G401.6 (cell line): ENCODE results near the gene TOB2.
"Not testable (repeated sequence)": the region's sequence is repeated elsewhere in the genome, so short reads cannot be mapped to it uniquely, and the experiment has no call there.

ENCODE experiments used
- FAIRE-seq: peaks from 2 replicates; lab custom pipeline; 2012; peaks lifted over from hg19 to GRCh38; lab: Jason Lieb, UNC

The TOB2 gene

GRCh38 chr22:41468381-41469217 lies 22.0 kb upstream of the TOB2 start, which contains the start of the genes ACO2 and PHF5A:
Gene ACO2 (plus strand): TSS chr22:41469117. CDS start chr22:41469147, 30 bp downstream.
Gene PHF5A (minus strand): TSS chr22:41468692. CDS start chr22:41468653, 39 bp downstream.
- peak; percentile 92 for FAIRE-seq

GRCh38 chr22:41461901-41462300 lies 15.3 kb upstream of the TOB2 start:
- no peak for FAIRE-seq

- not testable (repeated sequence) for FAIRE-seq
These were observed 13.5 kb upstream of the TOB2 start for GRCh38 chr22:41460071-41460470.

- FAIRE-seq, result no peak
These were observed 12.8 kb upstream of the TOB2 start for GRCh38 chr22:41459431-41459830.

GRCh38 chr22:41458161-41458728 lies 11.6 kb upstream of the TOB2 start:
- no peak for FAIRE-seq

- FAIRE-seq, result peak; percentile 100
These were observed 1.7 kb upstream of the TOB2 start for GRCh38 chr22:41448189-41448808.

- no peak for FAIRE-seq
These were observed 1.0 kb upstream of the TOB2 start for GRCh38 chr22:41447435-41448188.

- FAIRE-seq, result no peak
These were observed 522 bp downstream of the TOB2 start for GRCh38 chr22:41446057-41446501.

- no peak for FAIRE-seq
These were observed 1.2 kb downstream of the TOB2 start for GRCh38 chr22:41445129-41446056.

- FAIRE-seq, result peak; percentile 98
These were observed 2.1 kb downstream of the TOB2 start for GRCh38 chr22:41444360-41445128.

- FAIRE-seq, result no peak
These were observed 4.3 kb downstream of the TOB2 start for GRCh38 chr22:41442240-41442792.

- not testable (repeated sequence) for FAIRE-seq
These were observed 6.1 kb downstream of the TOB2 start for GRCh38 chr22:41440511-41440910.

GRCh38 chr22:41437198-41437597 lies 9.4 kb downstream of the TOB2 start:
- no peak for FAIRE-seq

- FAIRE-seq, result no peak
These were observed 10.1 kb downstream of the TOB2 start for GRCh38 chr22:41436322-41437113.

GRCh38 chr22:41435560-41435959 lies 11.0 kb downstream of the TOB2 start:
- no peak for FAIRE-seq

GRCh38 chr22:41434361-41435003 lies 12.1 kb downstream of the TOB2 start:
- not testable (repeated sequence) for FAIRE-seq

GRCh38 chr22:41433480-41433879 lies 13.1 kb downstream of the TOB2 start:
- FAIRE-seq, result not testable (repeated sequence)

GRCh38 chr22:41431656-41432055 lies 14.9 kb downstream of the TOB2 start:
- no peak for FAIRE-seq

- FAIRE-seq, result no peak
These were observed 16.7 kb downstream of the TOB2 start for GRCh38 chr22:41429951-41430332.
